NCI-H2196 (cell line): ENCODE data around the gene ATP2B2.
"Not testable (repeated sequence)": the region's sequence is repeated elsewhere in the genome, so short reads cannot be mapped to it uniquely, and the experiment has no call there.

Experiments used
- DNase-seq: peaks from one replicate; lab custom pipeline; 2025; ENCODE audit not compliant: unreplicated experiment; lab: John Stamatoyannopoulos, UW

The ATP2B2 gene

GRCh38 chr3:10311710-10312109, 193.7 kb downstream of the ATP2B2 start:
- DNase-seq = no peak

GRCh38 chr3:10310578-10310977, 194.8 kb downstream of the ATP2B2 start:
- DNase-seq = no peak

- no peak for DNase-seq
Observed at GRCh38 chr3:10309736-10310135, 195.7 kb downstream of the ATP2B2 start.

GRCh38 chr3:10308678-10309077, 196.7 kb downstream of the ATP2B2 start:
- DNase-seq = no peak

- no peak for DNase-seq
Observed at GRCh38 chr3:10306156-10306555, 199.2 kb downstream of the ATP2B2 start.

GRCh38 chr3:10305331-10305902, 200.0 kb downstream of the ATP2B2 start:
- no peak for DNase-seq

- DNase-seq = no peak
Observed at GRCh38 chr3:10304905-10305304, 200.5 kb downstream of the ATP2B2 start.

- no peak for DNase-seq
Observed at GRCh38 chr3:10303785-10304184, 201.6 kb downstream of the ATP2B2 start.

GRCh38 chr3:10303105-10303504, 202.3 kb downstream of the ATP2B2 start:
- no peak for DNase-seq

- no peak for DNase-seq
Observed at GRCh38 chr3:10300087-10300486, 205.3 kb downstream of the ATP2B2 start.

- no peak for DNase-seq
Observed at GRCh38 chr3:10299679-10300078, 205.7 kb downstream of the ATP2B2 start.

- no peak for DNase-seq
Observed at GRCh38 chr3:10299175-10299574, 206.2 kb downstream of the ATP2B2 start.

- not testable (repeated sequence) for DNase-seq
Observed at GRCh38 chr3:10298064-10298463, 207.3 kb downstream of the ATP2B2 start.

GRCh38 chr3:10294030-10294586, 211.3 kb downstream of the ATP2B2 start:
- DNase-seq = no peak

GRCh38 chr3:10292505-10293419, 212.6 kb downstream of the ATP2B2 start, which contains the start of gene GHRL:
TSS of gene GHRL (minus strand) at chr3:10292947. CDS start at chr3:10290180, 2,767 bp downstream.
- no peak for DNase-seq

- DNase-seq = no peak
Observed at GRCh38 chr3:10291641-10292040, 213.7 kb downstream of the ATP2B2 start.

- DNase-seq = no peak
Observed at GRCh38 chr3:10290481-10291176, 214.8 kb downstream of the ATP2B2 start.

GRCh38 chr3:10289787-10290355, 215.5 kb downstream of the ATP2B2 start:
- DNase-seq = no peak

GRCh38 chr3:10289077-10289476, 216.3 kb downstream of the ATP2B2 start:
- DNase-seq = no peak

- no peak for DNase-seq
Observed at GRCh38 chr3:10288575-10288960, 216.8 kb downstream of the ATP2B2 start.

- DNase-seq = no peak
Observed at GRCh38 chr3:10287936-10288574, 217.3 kb downstream of the ATP2B2 start.
